Naive thymus-derived CD8-positive, alpha-beta T cell (primary cell): ENCODE results near the gene CALML6. TPM values are rescaled to one million over a fixed set of nuclear protein-coding genes. Genes with fewer than 3 reads are reported as not detected.
A peak's percentile ranks its signal among the peaks of the same experiment; 100 is the strongest.

ENCODE experiments used
- ATAC-seq, 2 donors: fragments of 150-1000 bp; cut with Tn5 transposase in 1 of 2; sonication (Bioruptor Pico), chemical (Tn5 transposase) in 1 of 2; 1 replicate in 1 of 2; 2 replicates in 1 of 2; pipeline ENCODE4 v1.10.0; 2021; ENCODE audit warnings: mild to moderate bottlenecking in 2 of 2, moderate library complexity in 2 of 2
- POLR2A ChIA-PET: fragments of 350-600 bp; sonication (Branson Sonifier 250); formaldehyde crosslinking; loops from one replicate; lab custom pipeline; 2021; ENCODE audit warnings: antibody characterized with exemption; lab: Charles Lee
- DNase-seq, 10 donors: peaks; one replicate each; pipeline versions ENCODE4 v3.0.0 to v3.0.0-alpha.2; 2020 to 2022
- H3K27ac Mint-ChIP-seq, 10 donors: one replicate each; pipeline ENCODE4 v1.8.0; 2020 to 2022; ENCODE audit warnings: mild to moderate bottlenecking in 10 of 10, mixed read lengths in 10 of 10, moderate library complexity in 4 of 10, inconsistent platforms in 1 of 10
- H3K27me3 Mint-ChIP-seq, 5 donors: one replicate each; pipeline ENCODE4 v1.8.0; 2021 to 2022; ENCODE audit warnings: mixed read lengths in 5 of 5
- H3K36me3 Mint-ChIP-seq, 3 donors: one replicate each; pipeline ENCODE4 v1.8.0; 2020 to 2022; ENCODE audit warnings: mixed read lengths in 3 of 3, mild to moderate bottlenecking in 2 of 3, inconsistent platforms in 1 of 3
- H3K4me1 Mint-ChIP-seq, 4 donors: one replicate each; pipeline ENCODE4 v1.8.0; 2021 to 2022; ENCODE audit warnings: mixed read lengths in 4 of 4
- H3K4me3 Mint-ChIP-seq, 10 donors: one replicate each; pipeline ENCODE4 v1.8.0; 2020 to 2022; ENCODE audit warnings: mild to moderate bottlenecking in 10 of 10, mixed read lengths in 10 of 10, moderate library complexity in 6 of 10, inconsistent platforms in 1 of 10
- H3K9me3 Mint-ChIP-seq, 9 donors: one replicate each; pipeline ENCODE4 v1.8.0; 2020 to 2022; ENCODE audit warnings: mixed read lengths in 9 of 9, mild to moderate bottlenecking in 3 of 9, inconsistent platforms in 1 of 9, moderate library complexity in 1 of 9
- polyA plus RNA-seq, 3 donors: library from polyadenylated mRNA; unstranded; fragments of 300-500 nt; fragmentation: Illumina TruSeq; gene quantifications; one replicate each; pipeline ENCODE4 v1.2.3, GENCODE V29; 2021
- total RNA-seq, 8 experiments: library from RNA in 2 of 8; stranded (reverse) in 2 of 8; gene quantifications; one replicate each; pipeline ENCODE4 v1.2.3 and lab custom pipeline; 2021 to 2026

CALML6 gene
- total and polyA plus RNA-seq, 5 experiments from 2014 or later = 1.4 to 1.6 TPM; not detected in 3

GRCh38 chr1:1917304-1917976, 2.4 kb downstream of the CALML6 start:
- POLR2A ChIA-PET = interaction anchor here (1.0 to 2.3 kb wide), 2 partner anchors 8 to 193 kb away, joined by 3 to 13 read pairs; partner anchors contain the start of gene CDK11A
- H3K27me3 Mint-ChIP-seq = no peaks in the 10 kb centered on the region
- peak overlapping the region in 9 of 10 donors; percentile 10 to 65 (median 51) for H3K4me3 Mint-ChIP-seq
- H3K9me3 Mint-ChIP-seq = no peaks in the 10 kb centered on the region
- peak overlapping the region in 3 of 10 donors; percentile 19 to 46 (median 22) for H3K27ac Mint-ChIP-seq
- peaks cover 1 to 12% (median 7%) of the 10 kb centered on the region in 4 donors for H3K4me1 Mint-ChIP-seq
- ATAC-seq = no peak
- no peak for DNase-seq
- no peaks in the 10 kb centered on the region for H3K36me3 Mint-ChIP-seq

GRCh38 chr1:1917995-1918900, 3.2 kb downstream of the CALML6 start:
- ATAC-seq (no peak), DNase-seq (no peak)

GRCh38 chr1:1918901-1919303, 3.8 kb downstream of the CALML6 start, which contains the start of gene TMEM52:
TMEM52 (minus strand) TSS chr1:1919279; CDS start chr1:1919265, 14 bp downstream.
- Mint-ChIP-seq H3K27me3 (no peaks in the 10 kb centered on the region), H3K27ac (peak within 1 kb of the TSS in 6 of 10 donors; percentile 19 to 87 (median 65)), H3K4me3 (peak within 1 kb of the TSS; percentile 48 to 80 (median 66)), H3K4me1 (peaks cover under 1 to 12% (median 5%) of the 10 kb centered on the region in 4 donors), H3K9me3 (no peaks in the 10 kb centered on the region), H3K36me3 (no peaks in the 10 kb centered on the region)
- POLR2A ChIA-PET = interaction anchor here (2.3 kb wide), 1 partner anchor 10 kb away, joined by 13 read pairs; no protein-coding TSS in a partner anchor
- peak; percentile 2 to 35 for ATAC-seq
- no peak for DNase-seq

More at GRCh38 chr1:1917995-1918900, 3.2 kb downstream of the CALML6 start:
- H3K9me3 Mint-ChIP-seq = no peaks in the 10 kb centered on the region
- no peaks in the 10 kb centered on the region for H3K36me3 Mint-ChIP-seq
- peak overlapping the region in 2 of 10 donors; percentile 19 to 46 for H3K27ac Mint-ChIP-seq
- H3K27me3 Mint-ChIP-seq = no peaks in the 10 kb centered on the region
- peaks cover 1 to 12% (median 7%) of the 10 kb centered on the region in 4 donors for H3K4me1 Mint-ChIP-seq
- peak overlapping the region in 9 of 10 donors; percentile 31 to 65 (median 54) for H3K4me3 Mint-ChIP-seq
- POLR2A ChIA-PET = interaction anchor here (1.0 to 2.3 kb wide), 2 partner anchors 9 to 194 kb away, joined by 3 to 13 read pairs; partner anchors contain the start of gene CDK11A

- peak overlapping the region in 6 of 10 donors; percentile 19 to 87 (median 65) for H3K27ac Mint-ChIP-seq
- no peaks in the 10 kb centered on the region for H3K9me3 Mint-ChIP-seq
- ATAC-seq = peak; percentile 85 to 88
- H3K4me1 Mint-ChIP-seq = peaks cover 0 to 12% (median 5%) of the 10 kb centered on the region in 4 donors
- H3K4me3 Mint-ChIP-seq = peak overlapping the region; percentile 48 to 80 (median 66)
- H3K27me3 Mint-ChIP-seq = no peaks in the 10 kb centered on the region
- no peaks in the 10 kb centered on the region for H3K36me3 Mint-ChIP-seq
- peak; percentile 99 to 100 (median 100) for DNase-seq
- POLR2A ChIA-PET = interaction anchor here (2.3 kb wide), 1 partner anchor 10 kb away, joined by 13 read pairs; no protein-coding TSS in a partner anchor
Measured at GRCh38 chr1:1919304-1920056, 4.4 kb downstream of the CALML6 start.

- peaks cover 0 to 12% (median 5%) of the 10 kb centered on the region in 4 donors for H3K4me1 Mint-ChIP-seq
- peak overlapping the region in 3 of 10 donors; percentile 6 to 44 (median 40) for H3K27ac Mint-ChIP-seq
- peak overlapping the region in 3 of 10 donors; percentile 14 to 57 (median 16) for H3K4me3 Mint-ChIP-seq
- ATAC-seq (no peak), DNase-seq (peak in 1 of 10 donors; percentile 71)
- no peaks in the 10 kb centered on the region for H3K27me3 Mint-ChIP-seq
- H3K9me3 Mint-ChIP-seq = no peaks in the 10 kb centered on the region
- POLR2A ChIA-PET = no interaction called here
- H3K36me3 Mint-ChIP-seq = no peaks in the 10 kb centered on the region
Measured at GRCh38 chr1:1920057-1920607, 5.1 kb downstream of the CALML6 start.

GRCh38 chr1:1920608-1921458, 5.8 kb downstream of the CALML6 start:
- no peaks in the 10 kb centered on the region for H3K27me3 Mint-ChIP-seq
- no peaks in the 10 kb centered on the region for H3K9me3 Mint-ChIP-seq
- peak overlapping the region in 1 of 10 donors; percentile 4 for H3K4me3 Mint-ChIP-seq
- POLR2A ChIA-PET = no interaction called here
- DNase-seq (no peak), ATAC-seq (no peak)
- H3K36me3 Mint-ChIP-seq = no peaks in the 10 kb centered on the region
- H3K4me1 Mint-ChIP-seq = peaks cover 0 to 12% (median 5%) of the 10 kb centered on the region in 4 donors
- H3K27ac Mint-ChIP-seq = peak overlapping the region in 4 of 10 donors; percentile 40 to 44 (median 42)

GRCh38 chr1:1921459-1921862, 6.4 kb downstream of the CALML6 start:
- Mint-ChIP-seq H3K9me3 (no peaks in the 10 kb centered on the region), H3K27me3 (no peaks in the 10 kb centered on the region), H3K4me1 (peaks cover 0 to 12% (median 4%) of the 10 kb centered on the region in 4 donors), H3K4me3 (no peak overlapping the region), H3K27ac (peak overlapping the region in 1 of 10 donors; percentile 15), H3K36me3 (no peaks in the 10 kb centered on the region)
- ATAC-seq = no peak
- DNase-seq = no peak
- POLR2A ChIA-PET = no interaction called here

GRCh38 chr1:1921901-1922701, 7.0 kb downstream of the CALML6 start:
- Mint-ChIP-seq H3K36me3 (no peaks in the 10 kb centered on the region), H3K4me1 (peaks cover 0 to 12% (median 4%) of the 10 kb centered on the region in 4 donors), H3K4me3 (no peak overlapping the region), H3K27me3 (no peaks in the 10 kb centered on the region), H3K9me3 (no peaks in the 10 kb centered on the region), H3K27ac (peak overlapping the region in 2 of 10 donors; percentile 13 to 27)
- ATAC-seq = no peak
- DNase-seq = no peak
- POLR2A ChIA-PET = no interaction called here

GRCh38 chr1:1922702-1922955, 7.6 kb downstream of the CALML6 start:
- Mint-ChIP-seq H3K4me1 (peaks cover 0 to 8% (median 4%) of the 10 kb centered on the region in 4 donors), H3K9me3 (no peaks in the 10 kb centered on the region), H3K27ac (no peak overlapping the region), H3K36me3 (no peaks in the 10 kb centered on the region), H3K27me3 (no peaks in the 10 kb centered on the region), H3K4me3 (no peak overlapping the region)
- no peak for DNase-seq
- POLR2A ChIA-PET = no interaction called here
- no peak for ATAC-seq

- no peak overlapping the region for H3K4me3 Mint-ChIP-seq
- no peaks in the 10 kb centered on the region for H3K36me3 Mint-ChIP-seq
- POLR2A ChIA-PET = interaction anchor here (0.6 kb wide), 1 partner anchor 8 kb away, joined by 3 read pairs; the partner anchor contains the start of gene CALML6
- no peaks in the 10 kb centered on the region for H3K9me3 Mint-ChIP-seq
- H3K27ac Mint-ChIP-seq = peak overlapping the region in 1 of 10 donors; percentile 44
- DNase-seq = no peak
- peaks cover 0 to 4% (median 2%) of the 10 kb centered on the region in 4 donors for H3K4me1 Mint-ChIP-seq
- ATAC-seq = no peak
- H3K27me3 Mint-ChIP-seq = no peaks in the 10 kb centered on the region
Measured at GRCh38 chr1:1922956-1923833, 8.1 kb downstream of the CALML6 start.
